Nephron progenitor cell (in vitro differentiated cells): ENCODE data around the gene ROPN1.
"Not testable (repeated sequence)": the region's sequence is repeated elsewhere in the genome, so short reads cannot be mapped to it uniquely, and the experiment has no call there.

Source experiments
- DNase-seq: peaks from one replicate; pipeline ENCODE4 v3.0.0; 2021
- H3K27ac Mint-ChIP-seq: 2 replicates; pipeline ENCODE4 v1.8.0; 2021; ENCODE audit warnings: mild to moderate bottlenecking, moderate library complexity, mixed read lengths
- H3K27me3 Mint-ChIP-seq: 2 replicates; pipeline ENCODE4 v1.8.0; 2021; ENCODE audit warnings: mild to moderate bottlenecking, low read depth, mixed read lengths; ENCODE audit not compliant: poor library complexity
- H3K36me3 Mint-ChIP-seq: 2 replicates; pipeline ENCODE4 v1.8.0; 2021; ENCODE audit warnings: low read depth, mixed read lengths
- H3K4me1 Mint-ChIP-seq: 2 replicates; pipeline ENCODE4 v1.8.0; 2021; ENCODE audit warnings: mixed read lengths
- H3K4me3 Mint-ChIP-seq: 2 replicates; pipeline ENCODE4 v1.8.0; 2021; ENCODE audit warnings: mild to moderate bottlenecking, moderate library complexity, mixed read lengths
- H3K9me3 Mint-ChIP-seq: 2 replicates; pipeline ENCODE4 v1.8.0; 2021; ENCODE audit warnings: mild to moderate bottlenecking, moderate library complexity, mixed read lengths
- TF ChIP-seq, protein P1 (sequence below): fragments of 200-600 bp; sonication (generic); IDR thresholded peaks from 2 replicates; pipeline ENCODE4 v1.5.0; 2021; ENCODE audit warnings: antibody characterized with exemption

The ROPN1 gene

DNA sequence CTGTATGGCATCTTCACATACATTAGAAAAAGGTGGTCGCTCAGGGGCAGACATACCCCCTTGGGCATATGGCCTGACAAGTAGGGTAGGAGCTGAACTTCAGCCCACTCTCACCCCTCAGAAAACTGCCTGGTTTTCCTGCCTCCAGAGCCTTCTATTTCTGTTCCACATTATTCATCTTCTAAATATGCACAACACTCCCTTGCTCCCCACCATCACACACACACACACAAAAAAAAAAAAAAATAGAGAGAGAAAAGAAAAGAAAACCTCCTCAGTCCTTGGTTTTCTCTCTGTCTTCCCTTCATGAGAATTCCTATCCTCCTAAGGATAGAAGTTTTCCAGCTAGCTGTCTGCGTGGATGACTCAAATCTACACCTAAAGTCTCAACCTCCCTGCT, 5.6 kb upstream of the ROPN1 start:
- Mint-ChIP-seq H3K4me3 (no peak overlapping the region), H3K27me3 (peaks cover 49% of the 10 kb centered on the region), H3K27ac (no peak overlapping the region), H3K4me1 (no peaks in the 10 kb centered on the region), H3K36me3 (no peaks in the 10 kb centered on the region), H3K9me3 (peaks cover 12% of the 10 kb centered on the region)
- TF ChIP-seq, protein P1, sequence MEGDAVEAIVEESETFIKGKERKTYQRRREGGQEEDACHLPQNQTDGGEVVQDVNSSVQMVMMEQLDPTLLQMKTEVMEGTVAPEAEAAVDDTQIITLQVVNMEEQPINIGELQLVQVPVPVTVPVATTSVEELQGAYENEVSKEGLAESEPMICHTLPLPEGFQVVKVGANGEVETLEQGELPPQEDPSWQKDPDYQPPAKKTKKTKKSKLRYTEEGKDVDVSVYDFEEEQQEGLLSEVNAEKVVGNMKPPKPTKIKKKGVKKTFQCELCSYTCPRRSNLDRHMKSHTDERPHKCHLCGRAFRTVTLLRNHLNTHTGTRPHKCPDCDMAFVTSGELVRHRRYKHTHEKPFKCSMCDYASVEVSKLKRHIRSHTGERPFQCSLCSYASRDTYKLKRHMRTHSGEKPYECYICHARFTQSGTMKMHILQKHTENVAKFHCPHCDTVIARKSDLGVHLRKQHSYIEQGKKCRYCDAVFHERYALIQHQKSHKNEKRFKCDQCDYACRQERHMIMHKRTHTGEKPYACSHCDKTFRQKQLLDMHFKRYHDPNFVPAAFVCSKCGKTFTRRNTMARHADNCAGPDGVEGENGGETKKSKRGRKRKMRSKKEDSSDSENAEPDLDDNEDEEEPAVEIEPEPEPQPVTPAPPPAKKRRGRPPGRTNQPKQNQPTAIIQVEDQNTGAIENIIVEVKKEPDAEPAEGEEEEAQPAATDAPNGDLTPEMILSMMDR = no peak
- DNase-seq = no peak

DNA sequence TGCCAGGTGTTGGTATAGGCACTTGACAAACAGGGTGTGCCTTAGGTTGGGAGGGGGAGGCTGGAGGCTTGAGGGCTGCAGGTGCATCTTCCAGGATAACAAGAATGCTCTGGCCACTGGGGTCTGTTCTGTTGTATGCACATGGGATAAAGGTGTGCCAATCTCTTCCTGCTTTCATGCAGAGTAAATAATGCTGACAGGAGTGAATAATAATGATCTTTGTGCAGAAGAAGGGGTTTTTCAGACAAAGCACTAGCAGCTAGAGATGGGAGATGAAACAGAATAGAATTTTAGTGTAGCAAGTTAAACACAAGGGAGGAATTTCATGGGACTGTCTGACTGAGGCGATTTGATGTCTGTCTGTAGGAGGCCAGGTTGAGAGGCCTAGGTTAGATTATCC, 1.9 kb upstream of the ROPN1 start:
- Mint-ChIP-seq H3K4me3 (no peak overlapping the region), H3K4me1 (no peaks in the 10 kb centered on the region), H3K27ac (no peak overlapping the region), H3K27me3 (peaks cover 47% of the 10 kb centered on the region), H3K9me3 (peaks cover 12% of the 10 kb centered on the region), H3K36me3 (no peaks in the 10 kb centered on the region)
- no peak for DNase-seq
- TF ChIP-seq, protein P1 = no peak

DNA sequence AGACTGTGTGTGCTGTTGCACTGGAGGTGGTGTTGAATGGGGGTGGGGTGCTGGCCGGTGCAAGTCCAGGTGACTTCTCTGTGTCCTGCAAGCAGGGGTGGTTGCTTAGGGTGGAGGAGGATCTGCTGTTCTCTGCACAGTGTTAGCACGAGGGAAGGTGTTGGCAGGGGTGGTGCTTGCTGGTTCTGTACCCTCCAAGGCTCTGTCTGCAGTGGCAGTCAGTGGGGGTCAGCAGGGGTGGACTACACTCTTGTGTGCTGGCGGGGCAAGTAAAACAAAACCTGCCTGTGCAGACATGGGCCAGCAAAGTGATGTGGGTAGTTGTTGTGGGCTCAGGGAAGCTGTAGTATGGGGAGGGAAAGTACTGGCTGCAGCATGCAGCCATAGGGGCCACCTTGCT, 5.5 kb downstream of the ROPN1 start:
- no peak overlapping the region for H3K4me3 Mint-ChIP-seq

DNA sequence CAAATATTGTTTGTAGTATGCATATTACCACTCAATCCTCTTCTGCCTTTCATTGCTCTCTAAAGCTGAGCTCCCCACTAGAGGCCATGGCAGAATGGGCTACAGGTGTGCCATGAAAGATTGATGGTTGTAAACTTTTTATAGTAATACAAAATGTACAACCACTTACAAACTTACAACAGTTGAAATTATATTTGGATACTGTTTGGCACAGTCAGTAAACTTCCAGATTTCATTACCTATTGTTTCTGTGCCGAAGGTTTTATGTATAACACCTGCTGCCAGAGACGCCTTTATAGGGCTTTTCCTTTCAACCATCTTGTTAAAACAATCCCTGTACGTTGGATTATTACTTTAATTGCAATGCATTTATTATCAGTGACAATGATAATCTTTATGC, 7.0 kb downstream of the ROPN1 start:
- TF ChIP-seq, protein P1 = no peak
- H3K36me3 Mint-ChIP-seq = no peaks in the 10 kb centered on the region
- H3K4me3 Mint-ChIP-seq = no peak overlapping the region
- DNase-seq = no peak
- H3K4me1 Mint-ChIP-seq = peaks cover 6% of the 10 kb centered on the region
- peaks cover 19% of the 10 kb centered on the region for H3K9me3 Mint-ChIP-seq
- H3K27me3 Mint-ChIP-seq = peaks cover 68% of the 10 kb centered on the region
- no peak overlapping the region for H3K27ac Mint-ChIP-seq

More for the DNA sequence above, 5.5 kb downstream of the ROPN1 start:
- Mint-ChIP-seq H3K4me1 (no peaks in the 10 kb centered on the region), H3K27ac (no peak overlapping the region), H3K9me3 (peaks cover 19% of the 10 kb centered on the region), H3K27me3 (peaks cover 68% of the 10 kb centered on the region), H3K36me3 (no peaks in the 10 kb centered on the region)
- TF ChIP-seq, protein P1 = no peak
- DNase-seq = no peak

DNA sequence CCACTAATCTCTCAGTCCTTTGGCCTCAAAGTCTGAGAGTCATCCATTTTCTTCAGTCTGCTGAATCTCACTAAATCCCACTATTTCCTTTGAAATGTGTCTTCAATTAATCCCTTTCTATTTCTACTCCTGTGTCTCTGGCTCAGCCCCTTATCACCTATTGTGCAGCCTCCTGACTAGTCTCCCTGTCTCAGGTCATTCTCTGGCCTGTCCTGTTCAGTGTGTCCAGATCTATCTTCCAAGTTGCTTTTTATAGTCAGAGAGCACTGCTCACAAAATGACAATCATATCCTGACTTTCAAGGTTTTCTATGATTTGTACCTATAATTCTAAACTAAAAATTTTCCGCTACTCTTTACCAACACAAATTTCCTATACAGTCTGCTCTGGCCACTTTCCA, 7.6 kb downstream of the ROPN1 start:
- Mint-ChIP-seq H3K27ac (no peak overlapping the region), H3K9me3 (peaks cover 19% of the 10 kb centered on the region), H3K4me1 (peaks cover 8% of the 10 kb centered on the region), H3K36me3 (no peaks in the 10 kb centered on the region), H3K27me3 (peaks cover 63% of the 10 kb centered on the region), H3K4me3 (no peak overlapping the region)
- no peak for DNase-seq
- TF ChIP-seq, protein P1 = no peak

DNA sequence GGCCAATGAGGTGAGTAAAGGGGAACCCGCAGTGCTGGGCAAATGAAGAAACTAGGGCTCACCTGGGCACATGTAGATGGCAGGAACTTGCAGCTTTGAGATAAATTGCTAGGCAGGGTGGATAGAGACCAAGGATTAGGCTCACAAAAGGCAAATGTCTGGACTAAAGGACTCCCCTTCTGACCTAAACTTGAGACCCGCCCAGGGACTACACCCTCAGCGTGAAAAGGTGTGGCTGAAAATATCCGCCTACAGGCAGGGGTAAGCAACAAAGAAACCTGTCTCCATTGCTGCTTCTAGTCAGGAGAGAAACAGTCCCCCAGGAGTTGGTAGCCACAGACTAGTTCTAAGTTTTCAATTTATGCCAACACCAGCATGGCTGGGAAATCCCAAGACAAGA, 10.6 kb downstream of the ROPN1 start:
- Mint-ChIP-seq H3K27me3 (peaks cover 43% of the 10 kb centered on the region), H3K9me3 (peaks cover 19% of the 10 kb centered on the region)
- H3K27ac Mint-ChIP-seq, DNase-seq, H3K36me3 Mint-ChIP-seq, H3K4me3 Mint-ChIP-seq, H3K4me1 Mint-ChIP-seq: not testable (repeated sequence)
